ENCODE data around the gene RPTN.
"Not testable (repeated sequence)": the region's sequence is repeated elsewhere in the genome, so short reads cannot be mapped to it uniquely, and the experiment has no call there.

Gene RPTN

GRCh38 chr1:152164517-152165136 lies 5.6 kb upstream of the RPTN start:
- DNase-seq (ENCODE audit: low read depth) = no peak

- DNase-seq (ENCODE audit: low read depth) = no peak
Observed at GRCh38 chr1:152162792-152163463, 3.9 kb upstream of the RPTN start.

DNA sequence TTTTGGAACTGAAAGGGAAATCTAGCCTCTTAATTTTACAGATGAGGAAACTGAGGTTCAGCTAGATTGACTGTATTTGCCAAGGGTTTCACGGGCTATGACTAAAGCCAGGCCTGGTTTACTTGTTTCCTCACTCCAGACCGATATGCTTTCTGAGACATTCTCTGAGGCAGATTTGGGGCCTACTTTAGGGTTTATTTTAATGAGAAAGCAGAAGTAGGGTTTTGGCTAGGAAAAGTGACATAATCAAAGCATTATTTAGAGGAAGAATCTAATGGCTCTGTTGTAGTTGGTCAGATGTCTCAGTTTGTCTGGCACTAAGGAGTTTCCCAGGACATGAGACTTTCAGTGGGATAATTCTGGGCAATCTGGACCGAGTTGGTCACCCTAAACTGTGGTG lies 1.5 kb upstream of the RPTN start:
- no peak for DNase-seq (ENCODE audit: low read depth)

GRCh38 chr1:152153996-152154395 lies 5.0 kb downstream of the RPTN start:
- DNase-seq (ENCODE audit: low read depth) = no peak

DNA sequence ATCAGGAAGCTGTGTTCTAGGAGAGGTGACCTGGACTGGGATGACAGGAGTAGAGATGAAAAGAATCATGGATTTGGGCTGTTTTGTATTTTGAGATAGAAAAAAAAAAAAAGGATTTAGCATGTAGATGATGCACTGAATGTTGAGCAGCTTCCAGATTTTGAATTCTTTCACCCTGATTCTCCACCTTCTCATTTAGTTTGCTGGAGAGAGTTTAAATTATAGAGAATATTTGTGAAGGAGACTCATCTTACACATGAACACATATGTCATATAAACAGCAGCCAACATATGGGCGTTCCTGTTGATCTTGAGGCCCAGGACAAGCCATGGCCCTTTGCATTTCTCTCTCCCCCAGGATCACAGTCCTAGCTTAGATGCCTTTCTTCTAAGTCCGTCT lies 7.4 kb downstream of the RPTN start:
- no peak for DNase-seq (ENCODE audit: low read depth)

- DNase-seq (ENCODE audit: low read depth) = no peak
Observed at GRCh38 chr1:152148981-152149380, 10.0 kb downstream of the RPTN start.

DNA sequence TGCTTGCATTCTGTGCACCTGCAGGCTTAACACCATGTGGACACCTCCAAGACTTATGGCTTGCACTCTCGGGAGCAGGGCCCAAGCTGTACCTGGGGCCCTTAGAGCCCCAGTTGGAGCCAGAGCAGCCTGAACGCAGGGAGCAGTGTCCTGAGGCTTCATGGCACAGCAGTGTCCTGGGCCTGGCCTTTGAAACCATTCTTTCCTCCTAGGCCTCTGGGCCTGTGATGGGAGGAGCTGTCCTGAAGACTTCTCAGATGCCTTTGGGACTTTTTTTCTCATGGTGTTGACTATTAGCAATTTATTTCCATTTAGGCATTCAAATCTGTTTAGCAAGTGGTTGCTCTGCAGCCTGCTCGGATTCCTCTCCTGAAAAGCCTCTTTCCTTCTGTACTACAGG lies 11.0 kb downstream of the RPTN start:
- DNase-seq (ENCODE audit: low read depth) = no peak

GRCh38 chr1:152145769-152146168 lies 13.3 kb downstream of the RPTN start:
- DNase-seq (ENCODE audit: low read depth) = no peak

DNA sequence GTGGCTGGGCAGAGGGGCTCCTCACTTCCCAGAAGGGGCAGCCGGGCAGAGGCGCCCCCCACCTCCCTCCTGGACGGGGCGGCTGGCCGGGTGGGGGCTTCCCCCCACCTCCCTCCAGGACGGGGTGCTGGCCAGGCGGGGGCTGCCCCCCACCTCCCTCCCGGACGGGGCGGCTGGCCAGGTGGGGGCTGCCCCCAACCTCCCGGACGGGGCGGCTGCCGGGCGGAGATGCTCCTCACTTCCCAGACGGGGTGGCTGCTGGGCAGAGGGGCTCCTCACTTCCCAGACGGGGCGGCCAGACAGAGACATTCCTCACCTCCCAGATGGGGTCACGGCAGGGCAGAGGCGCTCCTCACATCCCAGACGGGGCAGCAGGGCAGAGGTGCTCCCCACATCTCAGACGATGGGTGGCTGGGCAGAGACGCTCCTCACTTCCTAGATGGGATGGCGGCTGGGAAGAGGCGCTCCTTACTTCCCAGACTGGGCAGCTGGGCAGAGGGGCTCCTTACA lies 14.3 kb downstream of the RPTN start:
- DNase-seq (ENCODE audit: low read depth) = not testable (repeated sequence)

DNA sequence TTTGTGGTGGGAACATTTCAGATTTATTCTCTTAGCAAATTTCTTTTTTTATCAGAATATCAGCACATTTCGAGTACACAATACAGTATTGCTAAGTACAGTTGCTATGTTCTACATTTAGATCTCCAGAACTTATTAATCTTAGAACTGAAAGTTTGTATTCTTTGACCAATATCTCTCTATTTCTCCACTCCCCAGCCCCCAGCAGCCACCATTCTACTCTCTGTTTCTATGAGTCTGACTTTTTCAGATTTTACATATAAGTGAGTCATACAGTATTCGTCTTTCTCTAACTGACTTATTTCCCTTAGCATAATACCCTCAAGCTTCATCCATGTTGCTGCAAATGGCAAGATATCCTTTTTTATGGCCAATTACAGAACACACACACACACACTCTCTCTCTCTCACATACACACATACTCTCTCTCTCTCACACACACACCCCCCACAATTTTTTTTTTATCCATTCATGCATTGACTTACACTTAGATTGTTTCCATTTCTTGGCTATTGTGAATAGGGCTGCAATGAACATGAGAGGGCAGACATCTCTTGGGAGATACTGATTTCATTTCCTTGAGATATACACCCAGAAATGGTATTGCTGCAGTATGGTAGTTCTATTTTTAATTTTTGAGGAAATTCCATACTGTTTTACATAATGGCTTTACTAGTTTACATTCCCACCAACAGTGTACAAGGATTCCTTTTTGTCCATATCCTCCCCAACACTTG lies 15.7 kb downstream of the RPTN start:
- DNase-seq (ENCODE audit: low read depth) = no peak

DNA sequence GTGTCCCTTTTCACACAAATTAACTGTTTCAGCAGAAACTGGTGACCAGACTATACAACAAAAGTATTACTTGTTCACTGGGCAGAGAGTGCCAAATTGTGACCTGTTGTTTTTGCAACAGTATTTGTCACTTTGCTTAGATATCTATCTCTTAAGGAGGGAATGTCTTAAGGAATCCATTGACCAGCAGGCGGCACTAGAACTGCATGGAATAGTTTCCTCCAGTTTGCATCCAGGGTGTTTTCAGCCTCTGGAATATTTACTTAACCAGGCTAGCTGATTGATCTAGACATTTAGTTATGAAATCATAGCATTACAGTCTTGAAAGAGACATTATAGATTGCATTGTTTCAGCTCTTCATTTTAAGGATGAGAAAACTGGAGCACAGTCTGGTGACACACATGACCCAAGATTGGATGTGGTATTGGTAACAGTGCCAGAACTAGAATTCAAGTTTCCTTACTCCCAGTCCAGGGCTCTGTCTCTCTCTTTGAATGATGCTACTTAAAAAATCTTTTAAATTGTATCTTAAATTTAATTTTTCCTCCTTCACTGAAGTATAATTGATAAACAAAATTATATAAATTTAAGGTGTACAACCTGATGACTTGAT lies 16.9 kb downstream of the RPTN start:
- no peak for DNase-seq (ENCODE audit: low read depth)

- no peak for DNase-seq (ENCODE audit: low read depth)
Observed at GRCh38 chr1:152137215-152137614, 21.8 kb downstream of the RPTN start.

DNA sequence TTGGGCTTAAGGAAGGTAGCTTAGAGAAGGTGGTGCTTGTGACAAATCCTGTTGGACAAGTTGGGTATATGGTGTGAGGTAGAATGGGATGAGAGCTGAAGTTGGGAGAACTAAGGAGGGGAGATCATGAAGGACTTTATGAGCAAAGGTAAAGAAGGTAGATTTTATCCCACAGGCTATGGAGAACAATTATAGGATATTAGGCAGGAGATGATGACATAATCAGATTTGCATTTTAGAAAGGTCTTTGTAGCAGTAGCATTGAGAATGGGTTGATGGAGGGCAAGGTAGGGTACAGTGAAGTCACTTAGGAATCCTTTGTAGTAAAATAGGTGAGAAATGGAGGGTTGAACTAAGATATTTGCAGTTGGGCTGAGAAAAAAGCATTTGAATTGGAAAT lies 28.8 kb downstream of the RPTN start:
- DNase-seq (ENCODE audit: low read depth) = no peak

DNA sequence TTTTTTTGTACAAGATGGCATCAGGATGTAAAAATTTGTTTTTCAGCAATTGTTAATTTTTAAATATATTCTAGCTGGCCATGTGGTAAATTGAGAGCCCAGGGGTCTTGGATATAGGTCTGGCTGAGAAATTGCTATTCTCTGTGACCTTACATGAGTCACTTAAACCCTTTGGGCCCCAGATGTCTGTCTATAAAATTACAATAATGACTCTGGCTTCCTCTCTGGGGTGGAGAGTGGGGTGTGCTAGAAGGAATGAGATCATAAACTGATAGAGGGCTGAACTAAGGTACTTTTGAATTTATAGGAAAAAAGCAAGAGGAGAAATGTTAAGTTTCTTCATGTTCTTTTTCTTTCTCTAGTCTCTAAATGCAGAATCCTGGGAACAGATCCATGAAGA lies 31.4 kb downstream of the RPTN start:
- no peak for DNase-seq (ENCODE audit: low read depth)

DNA sequence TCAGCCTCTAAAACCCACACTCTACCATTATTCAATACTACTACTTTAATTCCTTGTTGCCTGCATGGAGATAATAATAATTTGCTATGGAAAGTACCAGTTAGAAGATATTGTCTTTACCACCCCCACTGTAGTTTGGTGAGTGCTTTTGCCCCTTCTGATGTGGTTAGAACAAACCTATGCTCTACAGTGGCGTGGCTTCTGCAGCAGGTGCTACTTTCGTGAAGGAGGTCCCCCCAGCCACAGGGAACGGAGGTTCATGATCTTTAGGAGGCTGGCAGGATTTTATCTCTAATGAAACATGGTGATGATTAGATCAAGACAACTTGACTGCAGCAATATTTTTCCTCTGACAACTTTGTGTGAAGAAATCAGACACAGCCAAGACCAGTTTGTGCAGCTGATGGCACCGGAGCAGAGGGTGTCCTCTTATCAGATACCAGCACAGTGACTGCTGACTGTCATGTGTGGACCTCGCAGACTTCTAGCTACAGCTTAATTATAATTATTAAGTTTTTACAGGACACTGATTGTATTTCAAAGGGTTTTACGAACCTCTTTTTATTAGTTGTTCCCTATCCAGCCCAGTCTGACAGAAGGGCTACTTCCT lies 33.1 kb downstream of the RPTN start:
- DNase-seq (ENCODE audit: low read depth) = no peak

DNA sequence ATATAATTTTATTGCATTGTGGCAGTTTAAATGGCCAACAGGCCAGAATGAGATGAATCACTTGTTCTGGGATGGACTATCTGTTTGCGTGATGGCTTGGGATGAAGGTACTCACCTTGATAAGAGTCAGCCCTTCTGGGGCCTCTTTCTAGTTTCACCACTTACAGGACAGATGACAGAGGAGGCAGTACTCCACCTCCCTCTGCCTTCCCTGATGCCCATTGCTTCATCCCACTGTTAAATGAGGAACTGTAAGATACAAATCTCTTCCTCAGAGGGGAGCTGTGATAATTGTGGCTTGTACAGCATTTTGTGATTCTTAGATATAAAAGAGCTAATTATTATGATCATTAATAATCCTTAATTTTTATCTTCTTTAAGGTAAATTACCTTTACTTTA lies 40.1 kb downstream of the RPTN start:
- DNase-seq (ENCODE audit: low read depth) = no peak

- no peak for DNase-seq (ENCODE audit: low read depth)
Observed at GRCh38 chr1:152115344-152115743, 43.7 kb downstream of the RPTN start, which contains the start of gene TCHH. Gene TCHH, minus strand, starts transcription at chr1:152115444. Its CDS starts 1,364 bp downstream, at chr1:152114080.

- no peak for DNase-seq (ENCODE audit: low read depth)
Observed at GRCh38 chr1:152112885-152113432, 46.1 kb downstream of the RPTN start.

DNA sequence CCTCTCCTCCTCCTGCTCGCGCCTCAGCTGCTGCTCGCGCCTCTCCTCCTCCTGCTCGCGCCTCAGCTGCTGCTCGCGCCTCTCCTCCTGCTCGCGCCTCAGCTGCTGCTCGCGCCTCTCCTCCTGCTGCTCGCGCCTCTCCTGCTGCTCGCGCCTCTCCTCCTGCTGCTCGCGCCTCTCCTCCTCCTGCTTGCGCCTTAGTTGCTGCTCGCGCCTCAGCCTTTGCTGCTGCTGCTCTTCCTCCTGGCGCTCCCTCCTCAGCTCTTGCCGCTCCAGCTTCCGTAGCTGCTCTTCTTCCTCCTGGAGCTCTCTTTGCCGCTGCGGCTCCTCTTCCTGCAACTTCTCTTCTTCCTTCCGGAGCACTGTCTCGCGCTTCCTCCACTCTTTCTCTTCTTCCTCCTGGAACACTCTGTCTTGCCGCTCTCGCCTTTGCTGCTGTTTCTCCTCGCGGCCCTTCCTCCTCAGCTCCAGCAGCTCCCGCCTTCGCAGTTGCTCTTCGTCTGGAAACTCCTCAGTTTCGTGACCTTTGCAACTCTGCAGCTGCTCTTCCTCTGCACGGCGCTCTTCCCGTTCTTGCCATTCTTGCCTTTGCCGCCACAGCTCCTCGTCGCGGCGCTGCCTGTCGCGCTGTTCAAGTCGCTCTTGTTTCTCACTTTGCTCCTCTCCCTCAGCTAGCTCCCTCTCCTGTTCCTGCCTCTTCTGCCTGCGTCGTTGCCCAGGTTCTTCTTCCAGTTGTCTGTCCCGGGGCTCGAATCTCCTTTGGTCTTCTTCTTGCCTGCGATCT lies 46.7 kb downstream of the RPTN start:
- DNase-seq (ENCODE audit: low read depth) = no peak

DNA sequence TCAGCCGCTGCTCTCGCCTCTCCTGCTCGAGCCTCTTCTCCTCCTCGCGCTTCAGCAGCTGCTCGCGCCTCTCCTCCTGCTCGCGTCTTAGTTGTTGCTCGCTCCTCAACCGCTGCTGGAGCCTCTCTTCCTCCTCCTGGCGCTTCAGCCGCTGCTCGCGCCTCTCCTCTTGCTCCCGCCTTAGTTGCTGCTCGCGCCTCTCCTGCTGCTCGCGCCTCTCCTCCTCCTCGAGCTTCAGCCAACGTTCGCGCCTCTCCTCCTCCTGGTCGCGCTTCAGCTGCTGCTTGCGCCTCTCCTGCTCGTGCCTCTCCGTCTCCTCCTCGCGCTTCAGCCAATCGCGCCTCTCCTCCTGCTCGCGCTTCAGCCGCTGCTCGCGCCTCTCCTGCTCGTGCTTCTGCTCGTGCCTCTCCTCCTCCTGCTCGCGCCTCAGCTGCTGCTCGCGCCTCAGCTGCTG lies 47.5 kb downstream of the RPTN start:
- DNase-seq (ENCODE audit: low read depth) = no peak

Data from activated T-helper 9 cell treated with anti-CD3 and anti-CD28 coated beads, Interleukin-2, amount 50 U/mL, for 16 hours (primary cell).